MM.1S (cell line): ENCODE data around the gene POLE.

Experiments used
- EZH2 ChIP-seq: fragments of 300-600 bp; sonication (generic); optimal IDR thresholded peaks from 2 replicates; pipeline ENCODE3; 2017; ENCODE audit warnings: low read depth, mild to moderate bottlenecking, antibody characterized with exemption, low read length, mixed read lengths
- EZH2phosphoT487 ChIP-seq: fragments of 300-600 bp; sonication (generic); IDR thresholded peaks from 2 replicates; pipeline ENCODE4 v1.6.1; 2018; ENCODE audit warnings: antibody characterized with exemption, low read length
- TF ChIP-seq, protein P1 (sequence below): fragments of 300-600 bp; sonication (generic); IDR thresholded peaks from 2 replicates; pipeline ENCODE4 v1.5.1; 2016; ENCODE audit warnings: antibody characterized with exemption, low read length, mixed read lengths

DNA sequence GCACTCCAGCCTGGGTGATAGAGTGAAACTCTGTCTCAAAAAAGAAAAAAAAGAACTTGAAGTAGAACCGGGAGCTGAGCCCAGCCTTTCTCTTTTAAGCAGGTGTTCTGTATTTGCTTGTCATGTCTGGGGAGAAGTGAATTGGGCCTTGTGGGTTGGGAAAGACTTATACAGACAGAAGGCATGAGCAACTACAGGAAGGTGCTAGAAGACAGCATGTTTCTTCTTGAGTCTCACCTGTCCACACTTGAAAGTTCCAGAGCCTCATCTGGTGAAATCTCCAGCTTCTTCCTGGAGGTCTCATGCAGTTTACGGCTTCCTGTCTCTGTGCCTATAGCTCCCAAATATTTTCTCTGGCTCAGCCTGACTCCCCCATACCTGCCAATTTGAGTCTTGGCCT is 26.0 kb upstream of the POLE start:
- TF ChIP-seq, protein P1, sequence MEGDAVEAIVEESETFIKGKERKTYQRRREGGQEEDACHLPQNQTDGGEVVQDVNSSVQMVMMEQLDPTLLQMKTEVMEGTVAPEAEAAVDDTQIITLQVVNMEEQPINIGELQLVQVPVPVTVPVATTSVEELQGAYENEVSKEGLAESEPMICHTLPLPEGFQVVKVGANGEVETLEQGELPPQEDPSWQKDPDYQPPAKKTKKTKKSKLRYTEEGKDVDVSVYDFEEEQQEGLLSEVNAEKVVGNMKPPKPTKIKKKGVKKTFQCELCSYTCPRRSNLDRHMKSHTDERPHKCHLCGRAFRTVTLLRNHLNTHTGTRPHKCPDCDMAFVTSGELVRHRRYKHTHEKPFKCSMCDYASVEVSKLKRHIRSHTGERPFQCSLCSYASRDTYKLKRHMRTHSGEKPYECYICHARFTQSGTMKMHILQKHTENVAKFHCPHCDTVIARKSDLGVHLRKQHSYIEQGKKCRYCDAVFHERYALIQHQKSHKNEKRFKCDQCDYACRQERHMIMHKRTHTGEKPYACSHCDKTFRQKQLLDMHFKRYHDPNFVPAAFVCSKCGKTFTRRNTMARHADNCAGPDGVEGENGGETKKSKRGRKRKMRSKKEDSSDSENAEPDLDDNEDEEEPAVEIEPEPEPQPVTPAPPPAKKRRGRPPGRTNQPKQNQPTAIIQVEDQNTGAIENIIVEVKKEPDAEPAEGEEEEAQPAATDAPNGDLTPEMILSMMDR: no peak
- TF ChIP-seq EZH2: no peak
- TF ChIP-seq EZH2phosphoT487: no peak
